HG02884 (cell line): ENCODE measurements around the gene ZNF701.
A peak's percentile ranks its signal among the peaks of the same experiment; 100 is the strongest.
"Not testable (repeated sequence)": the region's sequence is repeated elsewhere in the genome, so short reads cannot be mapped to it uniquely, and the experiment has no call there.

Source experiments
- ATAC-seq: cut with Tn5 transposase; IDR thresholded peaks from one replicate; pipeline ENCODE4 v1.9.1; 2021; ENCODE audit warnings: mild to moderate bottlenecking, moderate library complexity; ENCODE audit not compliant: unreplicated experiment

The ZNF701 gene

GRCh38 chr19:52570000-52570861 is at the start of gene ZNF701:
Gene ZNF701, plus strand, starts transcription at chr19:52570287. Its CDS starts 3,861 bp downstream, at chr19:52574148.
- peak; percentile 85 for ATAC-seq

DNA sequence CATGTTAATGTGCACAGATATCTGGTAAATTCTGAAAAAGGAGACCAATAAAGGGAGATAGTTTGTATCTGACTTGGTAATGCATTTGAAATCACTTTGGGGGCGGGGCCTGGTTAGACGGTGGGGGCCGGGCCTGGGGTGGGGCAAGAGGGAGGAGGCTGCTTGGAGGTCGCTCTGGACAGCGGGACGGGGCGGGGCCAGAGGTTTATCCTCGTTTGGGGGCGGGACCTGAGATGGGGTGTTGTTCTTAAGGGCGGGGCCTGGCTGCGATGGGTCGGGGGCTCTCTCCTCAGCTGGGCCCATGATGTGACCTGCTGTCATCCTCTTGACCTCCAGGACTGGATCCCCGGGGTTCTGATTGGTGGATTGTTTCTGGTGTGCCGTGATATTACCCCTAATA is 47.5 kb upstream of the ZNF701 start:
- no peak for ATAC-seq

DNA sequence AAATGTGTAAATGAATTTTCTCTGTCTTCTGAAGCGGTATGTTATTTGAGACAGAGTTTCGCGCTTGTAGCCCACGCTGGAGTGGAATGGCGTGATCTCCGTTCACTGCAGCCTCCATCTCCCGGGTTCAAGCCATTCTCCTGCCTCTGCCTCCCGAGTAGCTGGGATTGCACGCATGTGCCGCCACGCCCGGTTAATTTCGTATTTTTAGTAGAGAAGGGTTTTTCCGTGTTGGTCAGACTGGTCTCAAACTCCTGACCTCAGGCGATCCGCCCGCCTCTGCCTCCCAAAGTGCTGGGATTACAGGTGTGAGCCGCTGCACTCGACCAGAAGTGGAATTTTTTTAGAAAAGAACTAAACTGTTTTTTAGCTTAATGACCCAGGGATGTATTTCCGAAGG is 46.0 kb upstream of the ZNF701 start:
- no peak for ATAC-seq

GRCh38 chr19:52527134-52527955 is 42.7 kb upstream of the ZNF701 start, which contains the start of gene ZNF808:
Gene ZNF808, plus strand, starts transcription at chr19:52527668. Its CDS starts 15,617 bp downstream, at chr19:52543285.
- peak; percentile 79 for ATAC-seq

DNA sequence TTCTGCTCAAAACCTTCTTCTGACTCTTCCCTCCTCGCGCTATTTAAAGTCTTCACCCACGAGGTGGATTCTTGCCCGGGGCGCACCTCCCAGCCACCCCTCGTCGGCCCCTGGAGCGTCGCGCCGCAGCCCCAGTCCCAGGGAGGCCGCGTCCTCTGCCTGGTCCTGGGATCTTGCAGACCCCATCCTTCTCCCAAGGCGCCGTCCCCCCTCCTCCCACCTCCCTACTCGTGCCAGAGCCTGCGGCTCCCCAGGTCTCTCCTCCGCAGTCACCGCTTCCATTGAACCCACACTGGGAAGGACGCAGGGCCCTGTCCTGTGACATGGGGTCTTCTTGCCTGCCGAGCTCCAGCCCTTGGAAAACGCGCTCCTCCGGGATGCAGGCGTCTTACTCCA is 42.1 kb upstream of the ZNF701 start:
- no peak for ATAC-seq

DNA sequence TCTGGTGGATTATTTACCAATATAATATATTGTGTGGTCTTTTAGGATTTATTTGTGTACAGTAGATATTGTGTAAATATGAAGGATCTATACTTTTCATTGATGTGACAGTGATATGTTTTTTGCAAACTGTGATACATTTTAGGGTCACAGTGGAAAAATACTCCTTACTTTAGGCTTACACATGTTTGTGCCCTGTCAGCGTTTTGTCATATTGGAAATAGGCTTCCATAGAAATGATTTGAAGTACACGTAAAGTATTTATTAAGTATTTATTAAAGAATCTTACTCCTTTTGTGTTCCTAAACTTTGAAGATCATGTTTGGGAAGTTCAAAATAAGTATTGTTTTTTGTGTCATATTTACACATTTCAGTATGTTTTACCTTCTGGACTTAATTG is 37.6 kb upstream of the ZNF701 start:
- ATAC-seq = no peak

GRCh38 chr19:52533901-52534300 is 36.2 kb upstream of the ZNF701 start:
- no peak for ATAC-seq

DNA sequence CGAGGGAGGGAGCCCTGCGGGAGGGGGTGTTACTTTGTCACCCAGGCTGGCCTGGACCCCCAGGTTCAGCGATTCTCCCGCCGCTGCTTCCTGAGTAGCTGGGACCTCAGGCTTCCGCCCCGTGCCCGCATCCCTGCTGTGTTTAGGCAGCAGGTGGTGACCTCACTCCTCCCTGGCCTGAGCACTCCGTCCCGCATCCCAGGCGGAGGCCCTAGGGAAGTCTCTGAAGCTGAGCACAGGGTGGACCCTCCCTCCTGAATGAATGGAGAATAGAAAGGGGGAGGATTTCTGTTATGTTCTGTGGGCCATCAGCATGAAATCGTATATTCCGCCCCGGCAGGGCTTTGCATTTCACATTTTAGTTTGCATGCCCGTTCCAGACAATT is 34.7 kb upstream of the ZNF701 start:
- not testable (repeated sequence) for ATAC-seq

- ATAC-seq = no peak
Measured at GRCh38 chr19:52535771-52536447, 34.2 kb upstream of the ZNF701 start.

DNA sequence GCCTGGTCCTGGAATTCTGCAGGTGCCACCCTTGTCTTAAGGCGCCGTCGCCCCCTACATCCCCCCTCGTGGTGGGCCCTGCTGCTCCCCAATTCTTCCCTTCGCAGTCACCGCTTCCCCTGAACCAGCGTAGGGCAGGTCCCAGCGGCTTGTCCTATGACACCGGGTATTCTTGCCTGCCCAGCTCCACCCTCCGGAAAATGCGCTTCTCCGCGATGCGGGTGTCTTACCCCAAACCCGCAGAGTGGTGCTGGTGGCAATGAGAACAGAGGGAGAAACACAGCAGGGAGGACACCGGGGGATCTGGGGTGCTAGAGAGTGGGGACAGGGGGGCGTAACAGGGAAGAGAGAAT is 33.7 kb upstream of the ZNF701 start:
- ATAC-seq = no peak

- not testable (repeated sequence) for ATAC-seq
Measured at GRCh38 chr19:52538815-52539214, 31.3 kb upstream of the ZNF701 start.

- ATAC-seq = not testable (repeated sequence)
Measured at GRCh38 chr19:52541176-52541575, 28.9 kb upstream of the ZNF701 start.

GRCh38 chr19:52541608-52542007 is 28.5 kb upstream of the ZNF701 start:
- ATAC-seq = no peak

DNA sequence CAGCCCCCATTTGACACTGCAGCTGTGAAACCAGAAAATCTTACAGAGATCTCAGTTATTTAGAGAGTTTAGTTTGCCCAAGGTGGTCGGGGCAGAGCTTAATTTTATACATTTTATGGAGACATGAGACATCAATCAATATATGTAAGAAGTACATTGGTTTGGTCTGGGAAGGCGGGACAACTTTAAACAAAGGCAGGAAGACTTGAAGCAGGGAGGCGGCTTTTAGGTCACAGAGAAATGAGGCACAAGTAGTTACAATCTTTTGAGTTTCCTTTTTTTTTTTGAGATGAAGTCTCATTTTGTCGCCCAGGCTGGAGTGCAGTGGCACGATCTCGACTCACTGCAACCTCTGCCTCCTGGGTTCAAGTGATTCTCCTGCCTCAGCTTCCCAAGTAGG is 27.5 kb upstream of the ZNF701 start:
- ATAC-seq = not testable (repeated sequence)

DNA sequence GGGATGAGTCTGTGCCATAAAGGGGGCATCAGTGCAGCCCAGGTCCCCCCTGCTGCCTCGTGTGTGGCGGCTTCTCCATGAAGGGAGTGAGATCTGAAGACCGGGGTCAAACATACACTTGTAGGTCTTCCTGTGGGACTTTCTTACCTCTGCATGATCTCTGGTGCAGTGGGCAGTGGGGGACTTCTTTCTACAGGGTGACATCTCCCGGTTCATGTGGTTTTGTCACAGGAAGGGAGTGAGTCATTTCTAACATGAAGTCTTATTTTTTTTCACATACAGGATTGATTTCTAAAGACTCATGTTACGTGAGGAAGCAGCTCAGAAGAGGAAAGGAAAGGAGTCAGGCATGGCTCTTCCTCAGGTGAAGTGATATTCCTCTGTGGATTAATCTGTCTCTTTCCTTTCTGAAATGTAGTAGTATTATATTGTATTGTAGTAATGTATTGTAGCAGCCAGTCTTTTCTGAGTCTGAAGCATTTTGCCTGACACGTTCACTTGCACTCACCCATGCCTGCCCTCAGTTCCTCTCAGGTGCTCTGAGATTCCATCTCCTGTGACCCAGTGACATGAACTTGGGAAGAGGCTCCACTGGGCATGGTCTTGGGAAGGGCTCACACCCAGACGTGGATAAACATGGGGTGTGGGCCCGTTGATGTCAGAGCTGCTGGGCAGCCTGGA is 27.0 kb upstream of the ZNF701 start:
- ATAC-seq = no peak

DNA sequence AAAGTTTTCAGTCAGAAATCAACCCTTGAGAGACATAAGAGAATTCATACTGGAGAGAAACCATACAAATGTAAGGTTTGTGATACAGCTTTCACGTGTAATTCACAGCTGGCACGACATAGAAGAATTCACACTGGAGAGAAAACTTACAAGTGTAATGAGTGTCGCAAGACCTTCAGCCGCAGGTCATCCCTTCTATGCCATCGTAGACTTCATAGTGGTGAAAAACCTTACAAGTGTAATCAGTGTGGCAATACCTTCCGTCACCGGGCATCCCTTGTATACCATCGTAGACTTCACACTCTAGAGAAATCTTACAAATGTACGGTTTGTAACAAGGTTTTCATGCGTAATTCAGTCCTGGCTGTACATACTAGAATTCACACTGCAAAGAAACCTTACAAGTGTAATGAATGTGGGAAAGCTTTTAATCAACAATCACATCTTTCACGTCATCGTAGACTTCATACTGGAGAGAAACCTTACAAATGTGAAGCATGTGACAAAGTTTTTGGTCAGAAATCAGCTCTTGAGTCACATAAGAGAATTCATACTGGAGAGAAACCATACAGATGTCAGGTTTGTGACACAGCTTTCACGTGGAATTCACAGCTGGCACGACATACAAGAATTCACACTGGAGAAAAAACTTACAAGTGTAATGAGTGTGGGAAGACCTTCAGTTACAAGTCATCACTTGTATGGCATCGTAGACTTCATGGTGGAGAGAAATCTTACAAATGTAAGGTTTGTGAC is 15.7 kb upstream of the ZNF701 start:
- no peak for ATAC-seq

DNA sequence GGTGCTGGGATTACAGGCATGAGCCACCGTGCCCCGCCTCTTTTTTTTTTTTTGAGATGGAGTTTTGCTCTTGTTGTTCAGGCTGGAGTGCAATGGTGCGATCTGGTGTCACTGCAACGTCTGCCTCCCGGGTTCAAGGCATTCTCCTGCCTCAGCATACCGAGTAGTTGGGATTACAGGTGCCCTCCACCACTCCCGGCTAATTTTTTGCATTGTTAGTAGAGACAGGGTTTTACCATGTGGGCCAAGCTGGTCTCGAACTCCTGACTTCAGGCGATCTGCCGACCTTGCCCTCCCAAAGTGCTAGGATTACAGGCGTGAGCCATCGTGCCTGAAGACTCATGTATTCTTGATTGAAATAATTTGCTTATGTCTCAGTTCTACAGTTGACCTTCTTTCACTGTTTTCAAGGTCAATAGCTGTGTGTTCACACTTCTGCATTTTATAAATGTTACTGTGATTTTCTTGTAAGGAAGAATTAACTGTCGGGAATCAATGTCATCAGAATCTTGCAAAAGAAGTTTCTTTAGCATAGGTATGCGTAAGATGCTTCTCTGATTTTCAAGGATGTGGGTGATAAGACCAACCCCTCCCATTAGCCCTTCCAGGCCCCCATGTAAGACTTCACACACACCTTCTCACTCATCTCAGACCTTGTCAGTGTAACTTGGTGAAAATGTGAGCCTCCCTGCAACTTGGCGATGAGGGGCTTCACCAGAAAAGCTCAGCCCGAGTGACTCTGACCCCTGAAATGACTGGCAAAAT is 12.7 kb upstream of the ZNF701 start:
- no peak for ATAC-seq

DNA sequence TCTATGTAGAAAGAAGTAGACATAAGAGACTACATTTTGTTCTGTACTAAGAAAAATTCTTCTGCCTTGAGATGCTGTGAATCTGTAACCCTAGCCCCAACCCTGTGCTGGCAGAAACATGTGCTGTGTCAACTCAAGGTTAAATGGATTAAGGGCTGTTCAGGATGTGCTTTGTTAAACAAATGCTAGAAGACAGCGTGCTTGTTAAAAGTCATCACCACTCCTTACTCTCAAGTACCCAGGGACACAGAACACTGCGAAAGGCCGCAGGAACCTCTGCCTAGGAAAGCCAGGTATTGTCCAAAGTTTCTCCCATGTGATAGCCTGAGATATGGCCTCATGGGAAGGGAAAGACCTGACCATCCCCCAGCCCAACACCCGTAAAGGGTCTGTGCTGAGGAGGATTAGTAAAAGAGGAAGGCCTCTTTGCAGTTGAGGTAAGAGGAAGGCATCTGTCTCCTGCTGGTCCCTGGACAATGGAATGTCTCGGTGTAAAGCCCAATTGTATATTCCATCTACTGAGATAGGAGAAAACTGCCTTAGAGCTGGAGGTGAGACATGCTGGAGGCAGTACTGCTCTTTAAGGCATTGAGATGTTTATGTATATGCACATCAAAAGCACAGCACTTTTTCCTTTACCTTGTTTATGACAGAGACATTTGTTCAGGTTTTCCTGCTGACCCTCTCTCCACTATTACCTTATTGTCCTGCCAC is 11.2 kb upstream of the ZNF701 start:
- not testable (repeated sequence) for ATAC-seq

DNA sequence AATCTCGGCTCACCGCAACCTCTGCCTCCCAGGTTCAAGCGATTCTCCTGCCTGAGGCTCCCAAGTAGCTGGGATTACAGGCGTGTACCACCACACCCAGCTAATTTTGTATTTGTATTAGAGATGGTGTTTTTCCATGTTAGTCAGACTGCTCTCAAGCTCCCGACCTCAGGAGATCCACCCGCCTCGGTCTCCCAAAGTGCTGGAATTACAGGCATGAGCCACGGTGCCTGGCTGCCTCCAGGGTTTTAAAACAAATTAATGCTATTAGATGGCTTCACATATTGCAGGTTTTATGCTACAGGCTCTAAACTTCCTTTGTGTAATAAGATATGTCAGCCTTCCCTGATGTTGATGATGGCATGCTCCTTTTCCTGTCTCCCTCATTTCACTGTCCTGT is 8.5 kb upstream of the ZNF701 start:
- ATAC-seq = not testable (repeated sequence)
